Measurements from ENCODE around the gene DCTN5. TPM values are rescaled to one million over a fixed set of nuclear protein-coding genes. Genes with fewer than 3 reads are reported as not detected.
"Not testable (repeated sequence)": the region's sequence is repeated elsewhere in the genome, so short reads cannot be mapped to it uniquely, and the experiment has no call there.

The DCTN5 gene
- total RNA-seq: 10 to 100 TPM; 32.9 to 45.9 TPM
- long read RNA-seq, full-length matches to known transcripts: 45 of 47 reads
- long read RNA-seq, partial matches to known transcripts: 0 of 47 reads
- long read RNA-seq, other reads (novel, unspliced or antisense): 2 of 47 reads

GRCh38 chr16:23640931-23641765 lies at the start of gene DCTN5, which contains the start of gene PALB2:
DCTN5 (plus strand) TSS chr16:23641466; CDS start chr16:23641543, 77 bp downstream.
PALB2 (minus strand) TSS chr16:23641310; CDS start chr16:23641157, 153 bp downstream.
- intact Hi-C loops (cut with DNase I): no loop called here
- ATAC-seq (peak; percentile 100), DNase-seq (peak; percentile 95)

- peak in 1 of 2 donors; percentile 5 for ATAC-seq
- DNase-seq: peak; percentile 40
Measured at GRCh38 chr16:23594186-23594585, 47.1 kb upstream of the DCTN5 start.

GRCh38 chr16:23595246-23595950 lies 45.9 kb upstream of the DCTN5 start:
- intact Hi-C loops (cut with DNase I): no loop called here
- ATAC-seq (peak; percentile 1 to 6), DNase-seq (no peak)

More at GRCh38 chr16:23594186-23594585, 47.1 kb upstream of the DCTN5 start:
- intact Hi-C loops (cut with DNase I): loop anchor here in 1 of 2 donors (5.0 kb wide), 1 partner anchor 37 kb away; the partner anchor contains the start of genes EARS2 and UBFD1

GRCh38 chr16:23595951-23596720 lies 45.1 kb upstream of the DCTN5 start, which contains the start of gene NDUFAB1:
NDUFAB1 (minus strand) TSS chr16:23596316; CDS start chr16:23596290, 26 bp downstream.
- peak; percentile 93 for DNase-seq
- peak; percentile 98 to 99 for ATAC-seq
- intact Hi-C loops (cut with DNase I): loop anchor here in 1 of 2 donors (1.0 kb wide), 1 partner anchor 39 kb away; the partner anchor contains the start of genes EARS2 and UBFD1

- peak; percentile 31 to 63 for ATAC-seq
- intact Hi-C loops (cut with DNase I): no loop called here
Measured at GRCh38 chr16:23597003-23597756, 44.1 kb upstream of the DCTN5 start.

GRCh38 chr16:23607726-23608125 lies 33.5 kb upstream of the DCTN5 start:
- DNase-seq: no peak
- ATAC-seq: no peak
- intact Hi-C loops (cut with DNase I): no loop called here

More at GRCh38 chr16:23597003-23597756, 44.1 kb upstream of the DCTN5 start:
- DNase-seq: peak; percentile 34

GRCh38 chr16:23608194-23608593 lies 33.1 kb upstream of the DCTN5 start:
- peak; percentile 49 for DNase-seq
- intact Hi-C loops (cut with DNase I): no loop called here
- peak in 1 of 2 donors; percentile 34 for ATAC-seq

GRCh38 chr16:23609929-23610328 lies 31.3 kb upstream of the DCTN5 start:
- intact Hi-C loops (cut with DNase I): no loop called here
- DNase-seq: no peak
- no peak for ATAC-seq

- DNase-seq; ATAC-seq; intact Hi-C loops (cut with DNase I): not testable (repeated sequence)
Measured at GRCh38 chr16:23610905-23611304, 30.4 kb upstream of the DCTN5 start.

- DNase-seq (no peak), ATAC-seq (no peak)
- intact Hi-C loops (cut with DNase I): no loop called here
Measured at GRCh38 chr16:23611936-23612335, 29.3 kb upstream of the DCTN5 start.

GRCh38 chr16:23615805-23616204 lies 25.5 kb upstream of the DCTN5 start:
- intact Hi-C loops (cut with DNase I): no loop called here

GRCh38 chr16:23624092-23624491 lies 17.2 kb upstream of the DCTN5 start:
- intact Hi-C loops (cut with DNase I): no loop called here
- ATAC-seq (no peak), DNase-seq (no peak)

More at GRCh38 chr16:23615805-23616204, 25.5 kb upstream of the DCTN5 start:
- no peak for DNase-seq
- no peak for ATAC-seq

GRCh38 chr16:23629516-23629915 lies 11.8 kb upstream of the DCTN5 start:
- ATAC-seq: no peak
- no peak for DNase-seq
- intact Hi-C loops (cut with DNase I): no loop called here

- ATAC-seq; DNase-seq; intact Hi-C loops (cut with DNase I): not testable (repeated sequence)
Measured at GRCh38 chr16:23631874-23632273, 9.4 kb upstream of the DCTN5 start.

- ATAC-seq: no peak
- DNase-seq: no peak
- intact Hi-C loops (cut with DNase I): no loop called here
Measured at GRCh38 chr16:23634461-23635036, 6.7 kb upstream of the DCTN5 start.

GRCh38 chr16:23635958-23636357 lies 5.3 kb upstream of the DCTN5 start:
- ATAC-seq: no peak
- intact Hi-C loops (cut with DNase I): no loop called here
- no peak for DNase-seq

GRCh38 chr16:23640615-23640930 lies 693 bp upstream of the DCTN5 start:
- intact Hi-C loops (cut with DNase I): no loop called here
- ATAC-seq (peak in 1 of 2 donors; percentile 1), DNase-seq (no peak)

GRCh38 chr16:23642246-23642774 lies 1.0 kb downstream of the DCTN5 start:
- intact Hi-C loops (cut with DNase I): no loop called here
- no peak for ATAC-seq
- no peak for DNase-seq

All from left cardiac atrium (tissue), 4 donors.